Erythroblast (primary cell): ENCODE data around the gene ZNF236.

Experiments used
- GATA1 ChIP-seq: IDR thresholded peaks from 2 replicates; pipeline ENCODE4 v1.6.1; 2011; ENCODE audit warnings: low read depth, mild to moderate bottlenecking, control low read depth, low read length, moderate library complexity
- POLR2A ChIP-seq: IDR thresholded peaks from 2 replicates; pipeline ENCODE4 v1.6.1; 2011; ENCODE audit warnings: mild to moderate bottlenecking, low read length

GRCh38 chr18:76999077-76999476 lies 176.7 kb downstream of the ZNF236 start:
- no peak for TF ChIP-seq POLR2A
- TF ChIP-seq GATA1, result no peak
